Trophoblast cell (in vitro differentiated cells and primary cell): ENCODE results near the gene ZNRF2.

Source experiments
- DNase-seq, 2 donors: peaks; one replicate each; pipeline ENCODE4 v3.0.0-alpha.2; 2016
- H2AFZ ChIP-seq: 2 replicates; pipeline ENCODE4 v1.6.1; 2013; ENCODE audit warnings: low read length, moderate library complexity, mild to moderate bottlenecking; ENCODE audit not compliant: insufficient read depth, poor library complexity
- H2AK5ac ChIP-seq: 2 replicates; pipeline ENCODE4 v1.6.1; 2013; ENCODE audit warnings: mild to moderate bottlenecking, low read length
- H2BK120ac ChIP-seq: 2 replicates; pipeline ENCODE4 v1.6.1; 2013; ENCODE audit warnings: low read length, mild to moderate bottlenecking, moderate library complexity; ENCODE audit not compliant: insufficient read depth, poor library complexity
- H2BK12ac ChIP-seq: 2 replicates; pipeline ENCODE4 v1.6.1; 2013; ENCODE audit warnings: mild to moderate bottlenecking, low read length, moderate library complexity
- H2BK5ac ChIP-seq: 2 replicates; pipeline ENCODE4 v1.6.1; 2013; ENCODE audit warnings: low read length, low read depth, moderate library complexity, mild to moderate bottlenecking; ENCODE audit not compliant: poor library complexity
- H3K14ac ChIP-seq: 2 replicates; pipeline ENCODE4 v1.6.1; 2013; ENCODE audit warnings: mild to moderate bottlenecking, low read length
- H3K18ac ChIP-seq: 2 replicates; pipeline ENCODE4 v1.6.1; 2013; ENCODE audit warnings: mild to moderate bottlenecking, low read length
- H3K23ac ChIP-seq: 2 replicates; pipeline ENCODE4 v1.6.1; 2013; ENCODE audit warnings: low read length
- H3K27ac ChIP-seq: 2 replicates; pipeline ENCODE4 v1.5.1; 2013; ENCODE audit warnings: low read depth, mild to moderate bottlenecking, inconsistent platforms, low read length, moderate library complexity
- H3K27me3 ChIP-seq: 2 replicates; pipeline ENCODE4 v1.6.1; 2013; ENCODE audit warnings: inconsistent platforms, mild to moderate bottlenecking, low read length, moderate library complexity; ENCODE audit not compliant: insufficient read depth
- H3K36me3 ChIP-seq, 2 experiments: 1 replicate in 1 of 2; 2 replicates in 1 of 2; pipeline ENCODE4 v1.6.1; 2013; ENCODE audit warnings: low read length in 2 of 2, mild to moderate bottlenecking in 2 of 2, moderate library complexity in 1 of 2; ENCODE audit not compliant: insufficient read depth in 2 of 2, control insufficient read depth in 1 of 2
- H3K4ac ChIP-seq: 2 replicates; pipeline ENCODE4 v1.6.1; 2013; ENCODE audit warnings: low read depth, mild to moderate bottlenecking, low read length, moderate library complexity
- H3K4me1 ChIP-seq, 2 experiments: 1 replicate in 1 of 2; 2 replicates in 1 of 2; pipeline ENCODE4 v1.6.1; 2013; ENCODE audit warnings: low read length in 2 of 2, mild to moderate bottlenecking in 2 of 2, moderate library complexity in 1 of 2; ENCODE audit not compliant: insufficient read depth in 2 of 2, control insufficient read depth in 1 of 2
- H3K4me2 ChIP-seq: 2 replicates; pipeline ENCODE4 v1.6.1; 2013; ENCODE audit warnings: inconsistent platforms, mild to moderate bottlenecking, low read length, moderate library complexity
- H3K4me3 ChIP-seq: 2 replicates; pipeline ENCODE4 v1.5.1; 2013; ENCODE audit warnings: mild to moderate bottlenecking, low read depth, low read length, inconsistent platforms
- H3K79me1 ChIP-seq: one replicate; pipeline ENCODE4 v1.6.1; 2013; ENCODE audit warnings: low read length
- H3K79me2 ChIP-seq: 2 replicates; pipeline ENCODE4 v1.6.1; 2013; ENCODE audit warnings: low read length, mild to moderate bottlenecking; ENCODE audit not compliant: control insufficient read depth, insufficient read depth, poor library complexity
- H3K9ac ChIP-seq: 2 replicates; pipeline ENCODE4 v1.6.1; 2013; ENCODE audit warnings: mild to moderate bottlenecking, low read length
- H3K9me3 ChIP-seq: 2 replicates; pipeline ENCODE4 v1.6.1; 2013; ENCODE audit warnings: low read depth, mild to moderate bottlenecking, control low read depth, inconsistent platforms, low read length; ENCODE audit not compliant: insufficient read depth
- H4K12ac ChIP-seq: 2 replicates; pipeline ENCODE4 v1.6.1; 2013; ENCODE audit warnings: low read depth, mild to moderate bottlenecking, low read length, moderate library complexity
- H4K8ac ChIP-seq: 2 replicates; pipeline ENCODE4 v1.6.1; 2013; ENCODE audit warnings: low read depth, mild to moderate bottlenecking, low read length, moderate library complexity
- H4K91ac ChIP-seq: one replicate; pipeline ENCODE4 v1.6.1; 2013; ENCODE audit warnings: low read depth, mild to moderate bottlenecking, low read length, moderate library complexity
- WGBS: extraction: QIAGEN DNeasy Blood & Tissue Kit; methylation state at CpG from one replicate; pipeline ENCODE4 v1.1.7; 2013; ENCODE audit warnings: missing lambda C conversion rate; ENCODE audit not compliant: insufficient read length, insufficient coverage; ENCODE audit errors: extremely low coverage; 5-methylcytosine and 5-hydroxymethylcytosine counted together

Gene ZNRF2

DNA sequence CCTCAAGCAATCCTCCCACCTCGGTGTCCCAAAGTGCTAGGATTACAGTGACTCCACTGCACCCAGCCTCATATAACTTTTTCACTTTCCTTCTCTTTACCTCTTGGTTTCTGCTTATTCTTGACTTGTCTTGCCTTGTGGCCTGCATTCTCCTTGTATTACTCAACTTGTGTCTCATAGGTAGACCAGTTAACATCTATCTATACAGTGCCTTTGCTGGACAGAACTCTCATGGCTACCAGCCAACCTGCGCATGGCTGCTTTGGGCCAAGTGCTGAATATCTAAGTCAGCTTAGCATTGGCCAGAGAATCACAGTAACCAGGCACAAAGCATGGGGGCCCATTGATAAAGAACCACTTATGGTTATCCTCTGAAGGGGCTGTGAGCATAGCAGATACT lies 42.6 kb upstream of the ZNRF2 start:
- DNase-seq: peak in 1 of 2 donors; percentile 11
- no peak overlapping the region for H3K14ac ChIP-seq
- no peak overlapping the region for H3K4me3 ChIP-seq
- H3K4ac ChIP-seq: no peak overlapping the region
- H3K36me3 ChIP-seq: no peaks in the 10 kb centered on the region
- H4K8ac ChIP-seq: no peak overlapping the region
- H3K4me1 ChIP-seq: no peaks in the 10 kb centered on the region
- no peak overlapping the region for H2BK12ac ChIP-seq
- H3K18ac ChIP-seq: no peak overlapping the region
- H4K12ac ChIP-seq: no peak overlapping the region
- H3K23ac ChIP-seq: no peak overlapping the region
- H3K79me2 ChIP-seq: no peaks in the 10 kb centered on the region
- no CpG with 5 or more reads among the region's 2 CpGs for WGBS
- H2AFZ ChIP-seq: no peak overlapping the region
- H3K27ac ChIP-seq: no peak overlapping the region
- H3K9me3 ChIP-seq: peaks cover 4% of the 10 kb centered on the region
- no peaks in the 10 kb centered on the region for H3K27me3 ChIP-seq
- no peaks in the 10 kb centered on the region for H3K79me1 ChIP-seq
- H4K91ac ChIP-seq: no peak overlapping the region
- H3K9ac ChIP-seq: no peak overlapping the region
- H2BK5ac ChIP-seq: no peak overlapping the region
- H3K4me2 ChIP-seq: no peak overlapping the region
- H2AK5ac ChIP-seq: no peak overlapping the region
- no peak overlapping the region for H2BK120ac ChIP-seq

DNA sequence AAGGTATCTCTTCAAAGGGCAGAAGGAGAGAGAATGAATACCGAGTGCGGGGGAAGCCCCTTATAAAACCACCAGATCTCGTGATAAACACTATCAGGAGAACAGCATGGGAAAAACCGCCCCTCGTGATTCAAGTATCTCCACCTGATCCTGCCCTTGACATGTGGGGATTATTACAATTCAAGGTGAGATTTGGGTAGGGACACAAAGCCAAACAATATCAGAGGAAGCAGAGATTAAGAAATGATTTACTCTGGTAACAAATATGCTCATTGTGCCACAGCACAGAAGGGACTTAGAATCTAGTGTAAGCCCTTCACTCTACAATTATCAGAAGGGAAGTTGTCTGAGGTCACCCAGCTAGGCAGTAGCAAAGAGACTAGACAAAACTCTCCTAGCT lies 40.1 kb upstream of the ZNRF2 start:
- Histone ChIP-seq H3K4ac (no peak overlapping the region), H4K12ac (no peak overlapping the region), H2AK5ac (no peak overlapping the region), H2BK120ac (no peak overlapping the region), H3K27ac (no peak overlapping the region), H4K8ac (no peak overlapping the region), H2BK5ac (no peak overlapping the region), H3K79me1 (no peaks in the 10 kb centered on the region), H3K14ac (no peak overlapping the region), H3K4me2 (no peak overlapping the region), H2BK12ac (no peak overlapping the region), H3K18ac (no peak overlapping the region), H3K4me1 (no peaks in the 10 kb centered on the region), H3K9ac (no peak overlapping the region), H2AFZ (no peak overlapping the region), H3K36me3 (no peaks in the 10 kb centered on the region), H3K79me2 (no peaks in the 10 kb centered on the region), H4K91ac (no peak overlapping the region), H3K9me3 (peaks cover 4% of the 10 kb centered on the region), H3K23ac (no peak overlapping the region), H3K27me3 (no peaks in the 10 kb centered on the region), H3K4me3 (no peak overlapping the region)
- DNase-seq: no peak
- no CpG with 5 or more reads among the region's 5 CpGs for WGBS

DNA sequence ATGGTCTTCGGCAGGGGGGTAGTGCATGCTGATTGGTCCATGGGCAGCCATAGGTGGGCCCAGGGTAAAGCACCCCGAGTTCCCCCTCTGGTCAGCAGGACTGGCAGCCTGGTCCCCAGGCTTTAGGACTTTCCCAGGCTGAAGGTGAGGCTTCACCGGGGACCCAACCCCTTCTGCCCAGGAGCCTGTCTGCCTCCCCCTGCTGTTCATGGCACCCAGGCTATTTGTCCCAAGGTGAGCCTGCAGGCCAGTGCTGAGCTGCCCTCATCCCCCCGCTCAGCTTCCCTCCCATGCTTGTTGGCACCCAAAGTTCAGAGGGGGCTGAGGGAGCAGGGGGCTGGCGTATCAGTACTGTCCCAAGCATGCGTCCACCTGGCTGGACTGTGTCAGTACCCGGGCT lies 38.5 kb upstream of the ZNRF2 start:
- H3K9ac ChIP-seq: peak overlapping the region; percentile 29

DNA sequence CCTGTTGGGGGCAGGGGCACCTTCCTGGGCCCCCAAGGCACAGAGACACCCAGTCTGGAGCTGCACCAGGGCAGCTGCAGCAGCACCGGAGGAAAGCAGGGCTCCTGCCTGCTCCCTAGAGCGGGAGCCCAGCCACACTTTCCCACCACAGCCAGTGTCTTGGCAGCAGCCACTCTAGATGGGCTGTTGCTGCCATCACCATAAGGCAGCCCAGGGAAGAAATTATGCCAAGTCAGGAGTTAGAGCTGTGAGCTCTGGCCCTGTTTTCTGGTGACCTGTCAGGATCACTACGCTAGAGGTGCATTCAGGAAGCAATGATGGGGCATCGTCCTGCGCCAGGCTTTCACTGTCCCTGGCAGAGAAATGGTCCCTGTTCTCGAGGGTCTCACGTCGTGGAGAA lies 38.0 kb upstream of the ZNRF2 start:
- Histone ChIP-seq H3K79me1 (no peaks in the 10 kb centered on the region), H3K4me1 (no peaks in the 10 kb centered on the region), H3K9ac (no peak overlapping the region), H2AK5ac (no peak overlapping the region), H4K8ac (no peak overlapping the region), H3K4me3 (no peak overlapping the region), H3K18ac (no peak overlapping the region), H2BK5ac (no peak overlapping the region), H3K9me3 (peaks cover 4% of the 10 kb centered on the region), H3K23ac (no peak overlapping the region), H4K12ac (no peak overlapping the region), H3K4me2 (no peak overlapping the region), H3K79me2 (no peaks in the 10 kb centered on the region), H3K14ac (no peak overlapping the region), H4K91ac (no peak overlapping the region), H3K27ac (no peak overlapping the region), H3K4ac (no peak overlapping the region), H2BK120ac (no peak overlapping the region), H3K27me3 (no peaks in the 10 kb centered on the region), H3K36me3 (no peaks in the 10 kb centered on the region), H2AFZ (no peak overlapping the region), H2BK12ac (no peak overlapping the region)
- no peak for DNase-seq
- no CpG with 5 or more reads among the region's 8 CpGs for WGBS

More for the DNA sequence above, 38.5 kb upstream of the ZNRF2 start:
- no peak overlapping the region for H3K18ac ChIP-seq
- DNase-seq: no peak
- no peak overlapping the region for H4K91ac ChIP-seq
- H3K4me3 ChIP-seq: no peak overlapping the region
- no peak overlapping the region for H3K23ac ChIP-seq
- H3K9me3 ChIP-seq: peaks cover 4% of the 10 kb centered on the region
- WGBS: no CpG with 5 or more reads among the region's 7 CpGs
- no peak overlapping the region for H2BK120ac ChIP-seq
- H2BK5ac ChIP-seq: no peak overlapping the region
- no peak overlapping the region for H3K4ac ChIP-seq
- H4K12ac ChIP-seq: no peak overlapping the region
- no peak overlapping the region for H4K8ac ChIP-seq
- H2AK5ac ChIP-seq: no peak overlapping the region
- no peak overlapping the region for H3K27ac ChIP-seq
- H3K14ac ChIP-seq: no peak overlapping the region
- no peaks in the 10 kb centered on the region for H3K36me3 ChIP-seq
- H3K79me2 ChIP-seq: no peaks in the 10 kb centered on the region
- H3K4me1 ChIP-seq: no peaks in the 10 kb centered on the region
- no peaks in the 10 kb centered on the region for H3K27me3 ChIP-seq
- no peak overlapping the region for H2AFZ ChIP-seq
- H2BK12ac ChIP-seq: no peak overlapping the region
- H3K4me2 ChIP-seq: no peak overlapping the region
- H3K79me1 ChIP-seq: no peaks in the 10 kb centered on the region
